NCI-H345 treated with DMSO at 0.1 percent for 48 hours (cell line): ENCODE results near the gene ZC3H15.
"Not testable (repeated sequence)": the region's sequence is repeated elsewhere in the genome, so short reads cannot be mapped to it uniquely, and the experiment has no call there.

Experiments used
- DNase-seq: peaks from one replicate; lab custom pipeline; 2025; ENCODE audit not compliant: unreplicated experiment; lab: John Stamatoyannopoulos, UW

ZC3H15 gene

GRCh38 chr2:186486651-186487647 lies 889 bp downstream of the ZC3H15 start:
- DNase-seq, result peak; percentile 11

DNA sequence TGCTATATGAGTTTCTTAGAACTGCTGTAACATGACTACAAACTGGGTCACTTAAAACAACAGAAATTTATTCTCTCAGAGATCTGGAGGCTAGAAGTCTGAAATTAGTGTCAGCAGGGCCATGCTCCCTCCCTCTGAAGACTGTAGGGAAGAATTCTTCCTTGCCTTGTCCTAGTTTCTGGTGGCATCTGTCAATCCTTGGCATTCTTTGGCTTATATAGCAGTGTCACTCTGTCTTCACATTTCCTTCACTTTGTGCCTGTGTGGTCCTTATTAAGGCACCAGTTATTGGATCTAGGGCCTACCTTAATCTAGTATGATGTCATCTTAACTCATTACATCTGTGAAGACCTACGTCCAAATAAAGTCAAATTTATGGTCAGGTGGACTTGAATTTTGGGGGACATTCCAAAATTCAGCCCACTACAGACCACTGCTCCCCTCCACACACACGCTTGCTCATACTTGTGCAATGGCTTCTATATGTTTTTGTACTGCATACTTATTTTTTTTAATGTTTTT lies 7.6 kb downstream of the ZC3H15 start:
- no peak for DNase-seq

GRCh38 chr2:186496401-186496800 lies 10.3 kb downstream of the ZC3H15 start:
- DNase-seq, result no peak

DNA sequence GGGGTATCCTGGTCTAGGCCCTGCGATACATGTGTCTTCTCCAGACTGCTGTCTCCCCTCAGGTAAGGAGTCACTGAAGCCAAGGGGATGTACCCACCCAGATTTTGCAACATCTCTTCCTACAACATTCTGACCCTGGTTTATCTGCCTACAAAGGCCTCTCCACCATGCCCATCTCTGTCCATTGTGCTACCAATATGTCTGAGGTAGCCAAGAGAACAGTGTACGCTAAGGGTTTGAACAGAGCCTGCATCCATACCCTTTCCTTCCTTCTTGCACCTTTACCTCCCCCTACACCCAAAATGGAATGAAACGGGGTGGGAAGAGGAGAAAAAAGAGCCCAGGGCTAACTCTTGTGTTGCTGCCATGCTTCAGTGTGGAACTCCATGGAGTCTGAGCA lies 11.9 kb downstream of the ZC3H15 start:
- DNase-seq, result no peak

DNA sequence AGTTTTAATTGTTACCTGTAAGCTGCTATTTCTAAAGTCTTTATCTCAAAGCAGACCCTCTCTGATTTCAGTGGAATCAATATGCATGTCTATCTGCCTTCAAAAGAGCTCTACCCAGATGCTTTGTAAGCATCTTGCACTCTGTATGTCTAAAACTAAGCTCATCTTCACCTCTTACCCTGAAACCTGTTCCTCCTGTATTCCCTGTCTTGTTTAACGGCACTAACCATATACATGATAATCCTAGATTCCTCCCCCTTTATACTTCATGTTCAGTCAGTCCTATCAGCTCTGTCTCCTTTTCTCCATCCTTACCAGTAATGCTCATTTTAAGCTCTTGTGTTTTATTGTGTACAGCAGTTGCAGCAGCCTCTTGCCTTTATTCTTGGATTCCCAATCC lies 12.8 kb downstream of the ZC3H15 start:
- DNase-seq, result no peak

DNA sequence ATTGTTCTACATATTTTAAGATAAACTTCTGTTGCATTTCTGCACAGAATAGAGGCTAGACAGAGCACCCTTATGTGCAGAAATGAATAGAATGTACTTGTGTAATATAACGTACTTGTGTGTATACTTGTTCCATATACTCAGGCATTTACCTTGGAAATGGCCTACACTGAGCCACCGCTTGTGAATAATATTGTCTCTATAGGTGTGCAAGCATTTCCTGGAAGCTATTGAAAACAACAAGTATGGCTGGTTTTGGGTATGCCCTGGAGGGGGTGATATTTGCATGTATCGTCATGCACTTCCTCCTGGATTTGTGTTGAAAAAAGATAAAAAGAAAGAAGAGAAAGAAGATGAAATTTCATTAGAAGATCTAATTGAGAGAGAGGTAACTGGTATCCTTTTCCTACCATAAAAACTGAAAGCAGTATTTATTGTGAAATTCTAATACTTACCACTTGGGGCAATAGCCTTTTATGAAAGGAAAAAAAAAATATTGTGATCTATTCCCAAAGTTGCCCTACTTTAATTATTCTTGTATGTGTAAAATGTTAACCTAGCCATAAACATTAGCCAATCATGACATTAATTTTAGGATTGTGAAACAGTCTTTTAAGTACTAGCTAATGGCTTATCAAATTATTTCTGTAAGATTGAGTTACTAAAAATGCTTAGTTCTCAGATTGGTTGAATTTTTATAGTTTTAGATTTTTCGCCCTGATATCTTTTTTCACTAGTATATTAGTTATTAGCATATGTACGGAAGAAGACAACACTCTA lies 18.0 kb downstream of the ZC3H15 start:
- DNase-seq, result peak; percentile 9

- no peak for DNase-seq
Observed at GRCh38 chr2:186508263-186508662, 22.2 kb downstream of the ZC3H15 start.

- DNase-seq, result no peak
Observed at GRCh38 chr2:186515376-186515775, 29.3 kb downstream of the ZC3H15 start.

DNA sequence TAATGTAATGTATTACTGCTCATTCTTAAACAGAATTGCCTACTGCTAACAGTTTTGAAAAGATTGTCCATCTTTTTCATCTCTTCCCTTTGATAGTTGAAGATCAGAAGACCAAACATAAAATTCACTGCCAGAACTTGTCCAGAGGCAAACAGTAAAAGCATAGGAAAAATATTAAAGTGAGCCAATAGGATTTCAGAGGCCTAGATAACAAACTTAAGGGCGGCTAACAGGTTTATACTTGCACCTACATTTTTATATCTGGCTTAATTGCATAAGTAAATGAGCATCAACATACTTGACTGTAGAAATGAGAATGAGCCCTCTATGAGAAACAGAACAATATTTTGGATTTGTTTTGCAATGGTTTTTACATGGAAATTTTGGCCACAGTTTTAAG lies 30.3 kb downstream of the ZC3H15 start:
- DNase-seq, result no peak

DNA sequence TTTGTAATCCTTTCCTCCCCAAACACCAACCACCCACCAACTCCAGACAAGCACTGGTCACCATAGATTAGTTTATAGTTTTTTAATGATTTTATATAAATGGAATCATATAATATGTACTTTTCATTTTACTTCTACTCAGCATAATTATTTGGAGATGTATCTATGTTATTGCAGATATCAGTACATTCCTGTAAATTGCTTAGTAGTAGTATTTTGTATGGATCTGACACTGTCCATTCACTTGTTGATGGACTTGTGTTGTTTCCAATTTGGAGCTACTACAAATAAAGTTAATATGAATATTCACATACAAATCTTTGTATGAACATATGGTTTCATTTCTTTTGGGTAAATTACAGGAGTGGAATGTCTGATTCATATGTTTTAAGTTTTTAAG lies 31.0 kb downstream of the ZC3H15 start:
- DNase-seq, result no peak

DNA sequence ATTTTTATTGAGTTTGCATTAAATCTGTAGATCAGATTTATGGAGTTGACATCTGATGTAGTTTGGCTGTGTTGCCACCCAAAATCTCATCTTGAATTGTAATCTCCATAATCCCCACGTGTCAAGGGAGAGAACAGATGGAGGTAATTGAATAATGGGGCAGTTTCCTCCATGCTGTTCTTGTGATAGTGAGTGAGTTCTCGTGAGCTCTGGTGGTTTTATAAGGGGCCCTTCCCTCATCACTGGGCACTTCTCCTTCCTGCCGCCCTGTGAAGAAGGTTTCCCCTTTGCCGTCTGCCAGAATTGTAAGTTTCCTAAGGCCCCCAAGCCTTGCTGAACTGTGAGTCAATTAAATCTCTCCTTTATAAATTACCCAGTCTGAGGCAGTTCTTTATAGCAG lies 32.2 kb downstream of the ZC3H15 start:
- no peak for DNase-seq

DNA sequence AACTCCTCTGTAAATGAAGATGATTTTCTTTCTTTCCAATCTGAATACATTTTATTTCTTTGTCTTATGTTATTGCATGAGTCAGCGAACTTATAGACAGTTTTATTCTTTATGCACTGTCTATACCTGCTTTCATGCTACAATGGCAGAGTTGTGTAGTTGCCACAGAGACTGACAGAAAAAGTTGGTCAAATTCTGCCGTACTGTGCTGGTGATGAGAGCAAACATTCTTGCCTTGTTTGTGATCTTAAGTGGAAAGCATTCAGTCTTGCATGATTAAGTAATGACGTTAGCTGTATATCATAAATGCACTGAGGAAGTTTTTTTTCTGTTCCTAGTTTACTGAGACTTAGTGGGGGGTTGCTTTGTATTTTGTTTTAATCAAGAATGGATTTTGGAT lies 32.9 kb downstream of the ZC3H15 start:
- no peak for DNase-seq

GRCh38 chr2:186521570-186522153 lies 35.6 kb downstream of the ZC3H15 start:
- DNase-seq, result not testable (repeated sequence)

DNA sequence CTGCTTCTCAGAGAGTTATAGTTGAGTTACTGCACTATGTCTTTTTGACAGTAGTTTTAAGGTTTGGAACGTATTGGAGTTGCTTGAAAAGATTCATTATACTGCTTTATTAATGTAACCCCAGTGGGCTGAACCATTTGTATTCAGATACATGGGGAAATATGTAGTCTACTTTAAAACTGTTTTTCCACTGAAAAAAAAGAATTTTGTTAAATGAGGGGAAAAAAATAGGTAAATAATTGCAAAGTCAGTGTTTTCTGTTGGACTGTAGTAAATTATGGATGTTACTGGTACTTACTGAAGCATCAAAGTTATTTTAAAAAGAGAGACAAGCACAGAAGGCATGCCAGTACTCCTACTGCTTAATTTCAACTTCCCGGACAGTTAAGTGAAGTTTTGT lies 36.4 kb downstream of the ZC3H15 start:
- no peak for DNase-seq

GRCh38 chr2:186523791-186524190 lies 37.7 kb downstream of the ZC3H15 start:
- DNase-seq, result no peak

- no peak for DNase-seq
Observed at GRCh38 chr2:186526281-186526680, 40.2 kb downstream of the ZC3H15 start.

DNA sequence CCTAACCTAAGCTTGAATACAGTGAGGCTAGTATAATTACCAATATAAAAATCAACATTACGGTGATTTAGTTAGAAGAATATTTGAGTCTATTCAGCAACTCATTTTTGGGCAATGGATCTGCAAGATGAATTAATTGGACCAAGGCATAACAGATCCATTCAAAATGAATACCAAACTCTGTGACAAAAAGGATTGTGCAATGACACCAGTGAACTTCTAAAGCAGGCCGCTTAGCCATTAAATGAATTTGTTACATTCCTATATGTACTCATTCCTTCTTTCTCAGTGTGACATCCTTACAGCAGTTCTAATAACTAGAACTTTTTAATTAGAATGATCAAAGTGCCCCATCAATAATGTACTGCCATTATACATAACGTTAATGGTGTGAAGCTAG lies 44.3 kb downstream of the ZC3H15 start:
- no peak for DNase-seq

DNA sequence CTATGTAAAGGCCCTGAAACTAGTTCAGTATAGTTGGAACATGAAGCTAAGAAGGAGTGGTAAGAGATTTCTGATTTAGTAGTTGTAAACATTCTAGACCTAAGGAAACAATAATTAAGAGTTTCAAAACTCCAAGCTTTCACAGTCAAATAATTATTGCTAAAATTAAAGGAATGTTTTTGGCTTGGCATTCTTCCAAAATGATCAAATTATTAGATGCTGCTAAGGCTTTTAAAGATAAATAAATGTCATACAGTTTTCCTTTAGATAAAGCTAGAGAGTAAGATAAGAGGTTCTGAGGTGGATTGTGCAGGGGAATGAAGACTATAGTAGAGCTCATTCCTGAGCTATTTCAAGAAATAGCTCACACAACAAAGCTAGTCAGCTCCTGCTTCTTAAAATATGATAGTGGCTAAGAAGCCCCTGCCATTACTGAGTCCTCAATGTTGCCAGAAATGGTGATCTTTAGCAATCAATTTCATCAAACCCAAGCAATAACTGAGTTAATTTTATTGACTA lies 45.3 kb downstream of the ZC3H15 start:
- no peak for DNase-seq

DNA sequence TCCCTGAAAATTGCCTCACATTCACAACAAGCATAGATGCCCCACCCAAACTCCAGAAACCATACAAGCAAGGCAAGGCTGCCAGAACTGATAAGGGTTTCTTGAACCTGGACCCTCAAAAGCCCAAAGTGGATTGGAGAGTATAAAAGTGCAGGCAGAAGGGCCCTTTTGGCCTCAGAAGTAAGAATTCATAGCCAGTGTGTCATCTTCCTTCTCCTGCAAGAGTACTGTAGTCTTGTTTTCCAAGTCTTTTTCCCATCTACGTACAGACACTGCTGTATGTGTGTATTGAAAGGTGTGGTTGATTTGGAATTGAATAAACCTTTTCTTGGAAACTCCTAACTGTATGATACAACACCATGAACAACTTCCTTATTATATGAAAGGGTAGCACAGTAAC lies 46.8 kb downstream of the ZC3H15 start:
- no peak for DNase-seq

- no peak for DNase-seq
Observed at GRCh38 chr2:186533717-186534116, 47.7 kb downstream of the ZC3H15 start.

- DNase-seq, result no peak
Observed at GRCh38 chr2:186534406-186534805, 48.3 kb downstream of the ZC3H15 start.
